ENCODE results near the gene TMEM156. TPM values are rescaled to one million over a fixed set of nuclear protein-coding genes. Genes with fewer than 3 reads are reported as not detected.
"Not testable (repeated sequence)": the region's sequence is repeated elsewhere in the genome, so short reads cannot be mapped to it uniquely, and the experiment has no call there.

TMEM156 gene
- total and polyA plus RNA-seq, 2 donors (not counting 1 experiment from before 2014, with no cell fraction given) = 0.06 to 0.17 TPM

- no peaks in the 10 kb centered on the region for H3K36me3 ChIP-seq (ENCODE audit: control insufficient read depth, insufficient read depth, low read length)
- no peak overlapping the region for H3K4me3 ChIP-seq (replicated peaks in 1 of 4; ENCODE audit: control extremely low read depth in 1 of 4, insufficient read depth in 1 of 4, low read depth in 3 of 4, low read length in 4 of 4)
- peak in 1 of 2 donors; percentile 22 for DNase-seq (ENCODE audit: low read depth in 2 of 2)
- H2AFZ ChIP-seq (ENCODE audit: low read length) = no peak overlapping the region
- H3K4me1 ChIP-seq (ENCODE audit: control insufficient read depth, extremely low read depth, insufficient read depth, low read length) = no peaks in the 10 kb centered on the region
- no peak overlapping the region for H3K9ac ChIP-seq (ENCODE audit: insufficient read depth, low read length)
- no peaks in the 10 kb centered on the region for H3K9me3 ChIP-seq (ENCODE audit: control insufficient read depth, insufficient read depth, low read depth, low read length)
- no peaks in the 10 kb centered on the region for H3K27me3 ChIP-seq (ENCODE audit: control insufficient read depth, insufficient read depth, low read length)
- H3K4me2 ChIP-seq (ENCODE audit: extremely low read depth, insufficient read depth, low read length) = no peak overlapping the region
- no peak for TF ChIP-seq EZH2 (IDR thresholded peaks at IDR 0.05; ENCODE audit: low read length, missing control alignments)
- TF ChIP-seq, protein P1, sequence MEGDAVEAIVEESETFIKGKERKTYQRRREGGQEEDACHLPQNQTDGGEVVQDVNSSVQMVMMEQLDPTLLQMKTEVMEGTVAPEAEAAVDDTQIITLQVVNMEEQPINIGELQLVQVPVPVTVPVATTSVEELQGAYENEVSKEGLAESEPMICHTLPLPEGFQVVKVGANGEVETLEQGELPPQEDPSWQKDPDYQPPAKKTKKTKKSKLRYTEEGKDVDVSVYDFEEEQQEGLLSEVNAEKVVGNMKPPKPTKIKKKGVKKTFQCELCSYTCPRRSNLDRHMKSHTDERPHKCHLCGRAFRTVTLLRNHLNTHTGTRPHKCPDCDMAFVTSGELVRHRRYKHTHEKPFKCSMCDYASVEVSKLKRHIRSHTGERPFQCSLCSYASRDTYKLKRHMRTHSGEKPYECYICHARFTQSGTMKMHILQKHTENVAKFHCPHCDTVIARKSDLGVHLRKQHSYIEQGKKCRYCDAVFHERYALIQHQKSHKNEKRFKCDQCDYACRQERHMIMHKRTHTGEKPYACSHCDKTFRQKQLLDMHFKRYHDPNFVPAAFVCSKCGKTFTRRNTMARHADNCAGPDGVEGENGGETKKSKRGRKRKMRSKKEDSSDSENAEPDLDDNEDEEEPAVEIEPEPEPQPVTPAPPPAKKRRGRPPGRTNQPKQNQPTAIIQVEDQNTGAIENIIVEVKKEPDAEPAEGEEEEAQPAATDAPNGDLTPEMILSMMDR (conservative IDR thresholded peaks at IDR 0.05 in 1 of 2, IDR thresholded peaks at IDR 0.05 in 1 of 2; ENCODE audit: low read depth in 1 of 2, low read length in 2 of 2) = no peak
- no peaks in the 10 kb centered on the region for H3K79me2 ChIP-seq (ENCODE audit: control insufficient read depth, insufficient read depth, low read length)
- no peak overlapping the region for H3K27ac ChIP-seq (ENCODE audit: insufficient read depth, low read length)
- H4K20me1 ChIP-seq (ENCODE audit: control insufficient read depth, extremely low read depth, insufficient read depth, low read length) = no peaks in the 10 kb centered on the region
Measured at GRCh38 chr4:38989487-38989886, 42.7 kb downstream of the TMEM156 start.

GRCh38 chr4:38988353-38988752 lies 43.9 kb downstream of the TMEM156 start:
- H3K27ac ChIP-seq (ENCODE audit: insufficient read depth, low read length); H3K27me3 ChIP-seq (ENCODE audit: control insufficient read depth, insufficient read depth, low read length); H3K4me3 ChIP-seq (replicated peaks in 1 of 4; ENCODE audit: control extremely low read depth in 1 of 4, insufficient read depth in 1 of 4, low read depth in 3 of 4, low read length in 4 of 4); H2AFZ ChIP-seq (ENCODE audit: low read length); H3K9me3 ChIP-seq (ENCODE audit: control insufficient read depth, insufficient read depth, low read depth, low read length); H3K36me3 ChIP-seq (ENCODE audit: control insufficient read depth, insufficient read depth, low read length); H3K79me2 ChIP-seq (ENCODE audit: control insufficient read depth, insufficient read depth, low read length); H4K20me1 ChIP-seq (ENCODE audit: control insufficient read depth, extremely low read depth, insufficient read depth, low read length); H3K9ac ChIP-seq (ENCODE audit: insufficient read depth, low read length); H3K4me2 ChIP-seq (ENCODE audit: extremely low read depth, insufficient read depth, low read length); H3K4me1 ChIP-seq (ENCODE audit: control insufficient read depth, extremely low read depth, insufficient read depth, low read length): not testable (repeated sequence)
- peak in 1 of 2 donors; percentile 38 for DNase-seq (ENCODE audit: low read depth in 2 of 2)

DNA sequence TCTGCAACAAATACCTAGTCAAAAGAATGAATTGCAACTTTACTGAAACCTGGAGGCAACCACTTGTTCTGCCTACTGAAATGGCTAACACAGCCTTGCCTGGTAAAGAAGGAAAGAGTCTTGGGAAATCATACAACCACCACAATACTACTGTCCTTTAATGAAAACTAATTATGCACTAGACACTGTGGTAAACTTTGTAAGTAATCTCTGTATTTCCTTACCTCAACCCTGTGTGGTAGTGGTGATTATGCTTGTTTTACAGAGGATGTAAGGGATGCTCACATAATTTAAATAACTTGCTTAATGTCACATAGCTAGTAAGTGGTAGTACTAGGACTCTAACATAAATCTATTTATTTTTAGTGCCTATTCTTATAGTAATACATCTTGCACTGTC lies 44.7 kb downstream of the TMEM156 start:
- no peaks in the 10 kb centered on the region for H3K9me3 ChIP-seq (ENCODE audit: control insufficient read depth, insufficient read depth, low read depth, low read length)
- H3K9ac ChIP-seq (ENCODE audit: insufficient read depth, low read length) = no peak overlapping the region
- no peak for DNase-seq (ENCODE audit: low read depth in 2 of 2)
- TF ChIP-seq, protein P1 (conservative IDR thresholded peaks at IDR 0.05 in 1 of 2, IDR thresholded peaks at IDR 0.05 in 1 of 2; ENCODE audit: low read depth in 1 of 2, low read length in 2 of 2) = no peak
- TF ChIP-seq EZH2 (IDR thresholded peaks at IDR 0.05; ENCODE audit: low read length, missing control alignments) = no peak
- H4K20me1 ChIP-seq (ENCODE audit: control insufficient read depth, extremely low read depth, insufficient read depth, low read length) = no peaks in the 10 kb centered on the region
- H3K27me3 ChIP-seq (ENCODE audit: control insufficient read depth, insufficient read depth, low read length) = no peaks in the 10 kb centered on the region
- H2AFZ ChIP-seq (ENCODE audit: low read length) = no peak overlapping the region
- peaks cover 2% of the 10 kb centered on the region for H3K4me1 ChIP-seq (ENCODE audit: control insufficient read depth, extremely low read depth, insufficient read depth, low read length)
- H3K4me3 ChIP-seq (replicated peaks in 1 of 4; ENCODE audit: control extremely low read depth in 1 of 4, insufficient read depth in 1 of 4, low read depth in 3 of 4, low read length in 4 of 4) = no peak overlapping the region
- no peaks in the 10 kb centered on the region for H3K36me3 ChIP-seq (ENCODE audit: control insufficient read depth, insufficient read depth, low read length)
- no peak overlapping the region for H3K27ac ChIP-seq (ENCODE audit: insufficient read depth, low read length)
- no peak overlapping the region for H3K4me2 ChIP-seq (ENCODE audit: extremely low read depth, insufficient read depth, low read length)
- H3K79me2 ChIP-seq (ENCODE audit: control insufficient read depth, insufficient read depth, low read length) = no peaks in the 10 kb centered on the region

Measured in fibroblast of lung (primary cell).